ENCODE measurements around the gene BRINP1.

GRCh38 chr9:119221276-119221675 is 148.0 kb downstream of the BRINP1 start:
- no peak for TF ChIP-seq POLR2AphosphoS5 (IDR thresholded peaks at IDR 0.05)
- no peak for TF ChIP-seq EP300 (IDR thresholded peaks at IDR 0.05)
- no peak for TF ChIP-seq CTCF (IDR thresholded peaks at IDR 0.05)
- TF ChIP-seq POLR2A (IDR thresholded peaks at IDR 0.05), result no peak

All from upper lobe of left lung (tissue), 4 donors.